GM19043 (cell line): Measurements from ENCODE around the gene GRIK2.

Experiments
- ATAC-seq: cut with Tn5 transposase; IDR thresholded peaks from one replicate; pipeline ENCODE4 v1.9.1; 2021; ENCODE audit warnings: low read depth; ENCODE audit not compliant: unreplicated experiment

GRIK2 gene

GRCh38 chr6:101760843-101761621 is 367.5 kb downstream of the GRIK2 start:
- ATAC-seq = no peak

DNA sequence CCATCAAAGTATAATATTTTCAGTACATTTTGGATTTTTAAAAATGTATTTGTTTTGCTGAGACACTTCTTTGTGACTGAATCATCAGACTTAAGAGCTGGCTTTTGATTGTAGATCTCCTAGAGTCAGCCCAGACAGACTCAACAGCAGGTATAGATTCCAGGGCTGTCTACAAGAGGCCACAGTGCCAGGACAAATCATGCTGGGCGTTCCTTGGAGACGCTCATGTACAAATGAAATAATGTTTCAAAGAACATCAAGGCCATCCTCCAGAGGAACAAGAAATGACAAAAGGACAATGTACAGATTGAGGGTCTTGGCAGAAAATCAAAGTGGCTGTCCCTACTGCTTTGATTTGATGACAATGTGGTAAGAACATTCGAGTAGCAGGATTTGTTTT is 369.3 kb downstream of the GRIK2 start:
- ATAC-seq = no peak

DNA sequence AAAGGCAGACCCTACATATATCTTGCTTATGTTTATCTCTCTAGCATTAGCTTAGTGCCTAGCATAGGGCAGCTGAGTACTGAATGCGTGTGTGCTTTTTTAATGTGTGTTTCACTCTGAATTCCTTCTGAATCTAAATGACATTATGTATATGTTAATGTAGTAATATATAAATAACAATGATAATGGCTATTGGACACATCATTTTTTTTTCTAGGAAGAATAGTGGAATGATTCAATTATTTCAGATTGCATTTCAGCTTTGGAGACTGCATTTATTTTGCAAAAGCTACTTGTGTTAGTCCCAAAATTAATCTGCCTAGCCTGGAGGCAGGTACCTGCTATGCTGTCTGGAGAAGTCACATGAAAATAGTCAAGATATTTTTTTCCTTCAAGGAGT is 371.8 kb downstream of the GRIK2 start:
- no peak for ATAC-seq

DNA sequence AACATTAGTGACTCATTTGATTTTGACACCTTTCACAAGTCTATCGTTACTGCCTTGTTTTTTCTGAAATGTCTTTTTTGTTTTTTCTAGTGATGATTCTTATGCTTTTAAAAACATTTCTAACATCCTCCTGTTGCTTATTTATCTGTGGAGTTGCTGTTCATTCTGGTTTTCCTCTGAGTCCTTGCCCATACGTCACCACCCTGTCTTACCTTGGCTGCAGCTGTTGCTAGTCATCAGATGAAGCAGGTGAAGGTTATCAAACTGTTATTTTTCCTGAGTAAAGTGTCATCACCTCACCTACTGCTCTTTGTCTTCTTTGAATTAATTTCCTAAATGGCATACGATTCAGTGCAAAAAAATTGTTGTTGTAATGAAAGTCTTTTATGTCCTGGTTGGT is 376.6 kb downstream of the GRIK2 start:
- no peak for ATAC-seq

- no peak for ATAC-seq
Observed at GRCh38 chr6:101776919-101777350, 383.4 kb downstream of the GRIK2 start.

GRCh38 chr6:101777646-101778045 is 384.1 kb downstream of the GRIK2 start:
- no peak for ATAC-seq

DNA sequence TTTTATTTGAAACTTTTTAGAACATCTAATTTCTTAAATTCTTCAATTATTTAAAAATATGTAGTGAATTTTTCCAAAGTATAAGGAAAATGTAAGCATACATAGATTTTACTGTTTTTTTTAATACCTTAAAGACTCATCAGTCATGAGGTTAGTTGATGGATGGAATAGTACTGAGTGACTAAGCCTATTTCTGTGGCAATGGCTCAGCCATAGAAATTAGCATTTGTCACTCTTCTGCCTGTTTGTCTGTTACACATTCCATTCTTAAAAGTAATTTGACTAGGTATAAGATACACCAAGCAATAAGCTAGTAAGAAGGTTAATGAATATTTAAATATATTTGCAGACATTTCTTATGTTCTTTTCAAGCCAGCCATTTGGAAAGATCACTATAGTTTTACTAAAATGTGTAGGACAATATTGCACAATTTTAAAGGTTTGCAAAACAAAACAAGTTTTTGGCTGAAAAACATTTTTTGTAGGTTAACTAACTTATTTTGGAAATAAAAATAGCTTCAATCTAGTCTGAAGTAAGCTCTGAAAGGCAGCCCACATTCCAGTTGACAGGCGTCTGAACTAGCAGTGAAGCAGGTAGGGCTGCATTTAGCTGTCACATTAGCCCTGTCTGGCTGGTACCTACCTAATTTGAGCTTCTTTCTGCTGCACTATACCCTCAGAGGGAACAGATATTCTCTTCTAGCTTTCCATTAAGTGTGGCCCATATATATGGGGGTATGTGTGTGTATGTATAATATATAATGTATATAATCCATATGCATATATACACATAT is 385.7 kb downstream of the GRIK2 start:
- no peak for ATAC-seq

- no peak for ATAC-seq
Observed at GRCh38 chr6:101783287-101783686, 389.8 kb downstream of the GRIK2 start.

GRCh38 chr6:101784094-101784493 is 390.6 kb downstream of the GRIK2 start:
- ATAC-seq = no peak

GRCh38 chr6:101799531-101799930 is 406.0 kb downstream of the GRIK2 start:
- ATAC-seq = no peak

GRCh38 chr6:101800598-101800997 is 407.1 kb downstream of the GRIK2 start:
- no peak for ATAC-seq

DNA sequence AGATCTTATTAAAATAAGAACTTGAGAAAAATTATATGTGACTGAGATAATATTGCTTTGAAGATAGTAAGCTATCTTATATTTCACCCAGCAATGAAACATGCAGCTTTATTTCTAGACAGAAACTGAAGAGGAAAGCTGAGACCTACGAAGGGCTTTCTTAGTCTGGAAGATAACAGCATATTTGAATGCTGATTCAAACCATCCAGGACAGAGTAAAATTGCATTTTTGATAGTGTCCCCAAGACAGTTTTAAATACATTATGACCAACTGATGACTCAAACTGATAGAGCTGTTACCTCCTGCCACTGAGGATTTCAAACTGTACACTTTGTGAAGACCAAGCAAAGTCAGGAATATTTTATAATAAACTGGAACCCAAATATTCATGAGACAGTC is 409.6 kb downstream of the GRIK2 start:
- ATAC-seq = no peak

GRCh38 chr6:101806241-101806640 is 412.7 kb downstream of the GRIK2 start:
- ATAC-seq = no peak

DNA sequence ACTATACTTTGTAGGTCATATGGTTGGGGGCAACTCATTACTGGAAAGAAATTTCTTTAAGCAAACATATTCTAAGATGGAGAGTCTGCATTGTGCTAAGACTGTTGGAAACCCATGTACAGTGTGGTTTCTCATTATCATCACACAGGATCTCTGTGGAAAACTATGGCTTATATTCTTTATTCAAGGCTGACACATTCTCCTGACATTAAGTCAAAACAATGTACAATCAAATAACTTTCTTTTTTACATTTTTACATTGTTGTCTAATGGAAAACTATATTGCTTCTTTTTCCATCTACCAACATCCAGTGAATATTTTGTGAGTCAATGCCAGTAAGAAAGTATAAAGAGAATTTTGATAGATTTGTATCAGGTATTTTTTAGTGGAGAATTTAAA is 417.6 kb downstream of the GRIK2 start:
- ATAC-seq = no peak

DNA sequence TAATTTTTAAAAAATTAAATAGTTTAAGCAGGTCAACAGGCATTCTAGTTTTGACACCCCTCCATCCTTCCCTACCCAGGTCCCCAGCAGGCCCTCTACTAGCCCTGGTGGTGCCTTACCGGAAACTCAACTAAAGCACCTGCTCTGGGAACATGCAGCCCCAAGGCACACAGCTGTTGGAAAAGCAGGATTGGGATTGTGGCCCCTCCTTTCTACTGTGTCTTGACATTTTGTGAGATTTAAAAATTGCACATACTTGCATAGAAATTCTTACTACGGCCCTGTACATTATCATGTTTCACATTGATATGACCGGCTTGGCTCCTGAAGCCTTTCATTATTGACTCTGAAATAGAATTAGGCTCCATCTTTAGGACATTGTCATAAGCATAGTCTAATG is 423.2 kb downstream of the GRIK2 start:
- ATAC-seq = no peak

GRCh38 chr6:101818051-101818450 is 424.5 kb downstream of the GRIK2 start:
- ATAC-seq = no peak

GRCh38 chr6:101824551-101825345 is 431.2 kb downstream of the GRIK2 start:
- no peak for ATAC-seq

DNA sequence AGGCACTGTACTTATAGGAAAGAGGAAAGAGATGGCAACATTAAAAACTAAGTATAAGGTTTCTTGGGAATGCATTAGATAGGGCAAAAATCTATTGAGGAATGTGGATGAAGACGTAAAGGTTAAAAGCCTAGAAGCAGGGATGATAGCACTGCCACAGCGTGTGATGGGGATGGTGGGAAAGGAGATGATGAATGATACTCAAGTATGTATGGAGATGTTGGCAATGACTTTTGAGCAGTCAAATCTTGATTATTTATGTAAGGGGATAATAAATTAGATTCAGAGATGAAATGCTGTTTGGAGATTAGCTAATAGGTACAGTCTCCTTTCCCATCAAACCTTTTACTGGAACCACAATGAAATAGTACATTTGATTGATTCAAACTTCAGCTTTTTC is 432.8 kb downstream of the GRIK2 start:
- no peak for ATAC-seq

DNA sequence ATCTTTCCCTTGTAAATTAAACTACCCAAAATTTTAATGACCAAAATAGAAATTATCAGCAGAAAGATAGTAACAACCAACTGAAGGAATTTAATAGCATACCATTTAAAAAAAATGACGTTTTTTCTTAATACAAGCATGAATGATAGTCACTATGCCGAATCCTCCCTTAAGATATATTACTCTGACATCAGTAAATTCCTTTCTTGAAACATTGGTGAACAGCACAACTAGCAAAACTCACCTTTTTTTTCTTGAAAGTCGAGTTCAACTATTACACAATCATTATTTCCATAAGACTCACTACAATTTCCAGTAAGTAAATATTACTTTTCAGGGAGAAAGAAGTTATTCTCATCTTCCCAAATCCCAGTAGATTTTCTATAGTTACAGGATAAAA is 433.2 kb downstream of the GRIK2 start:
- no peak for ATAC-seq

GRCh38 chr6:101830501-101831031 is 437.1 kb downstream of the GRIK2 start:
- ATAC-seq = no peak

GRCh38 chr6:101832371-101832770 is 438.9 kb downstream of the GRIK2 start:
- ATAC-seq = no peak
